HepG2 (cell line): Measurements from ENCODE around the gene IDUA. TPM values are rescaled to one million over a fixed set of nuclear protein-coding genes. Genes with fewer than 3 reads are reported as not detected.

ENCODE experiments used
- ATAC-seq: fragments of 200-7000 bp; cut with Tn5 transposase; 3 replicates; pipeline ENCODE4 v1.9.1; 2020; ENCODE audit warnings: mild to moderate bottlenecking, moderate library complexity
- BruUV-seq: library from RNA; stranded (reverse); fragments of 400-500 nt; replicated peaks from 2 replicates; lab custom pipeline; 2021; lab: Mats Ljungman, UMichigan
- CTCF ChIA-PET: fragments of 300-600 bp; formaldehyde crosslinking; extraction: SDS; loops from one replicate; lab custom pipeline; 2021; ENCODE audit warnings: low total read pairs, inconsistent platforms, low intra/inter-chr PET ratio; lab: Yijun Ruan, JAX
- POLR2A ChIA-PET: fragments of 350-600 bp; sonication (Branson Sonifier 250); formaldehyde crosslinking; loops from one replicate; lab custom pipeline; 2020; ENCODE audit warnings: antibody characterized with exemption, inconsistent platforms; lab: Yijun Ruan, JAX
- DNase-seq: peaks from one replicate; pipeline ENCODE4 v3.0.0-alpha.2; 2015; ENCODE audit warnings: low spot score
- FAIRE-seq: peaks from 3 replicates; lab custom pipeline; 2011; peaks lifted over from hg19 to GRCh38; lab: Jason Lieb, UNC
- H2AFZ ChIP-seq: one replicate; pipeline ENCODE4 v1.6.1; 2011; ENCODE audit warnings: low read length, inconsistent platforms
- H3K27ac ChIP-seq: fragments of 300-600 bp; 3 replicates; pipeline ENCODE4 v1.8.0; 2011; ENCODE audit warnings: mixed run types, mild to moderate bottlenecking, mixed read lengths, low read length, inconsistent platforms; ENCODE audit not compliant: insufficient read depth; ENCODE audit errors: extremely low read length
- H3K27me3 ChIP-seq, 2 experiments: fragments of 200-600 bp in 1 of 2; 2 replicates in 1 of 2; 3 replicates in 1 of 2; pipeline versions ENCODE4 v1.6.0 to v1.8.0; 2011; ENCODE audit warnings: low read length in 2 of 2, mild to moderate bottlenecking in 2 of 2, moderate library complexity in 2 of 2, inconsistent platforms in 1 of 2; ENCODE audit not compliant: insufficient read depth in 2 of 2, control insufficient read depth in 1 of 2
- H3K36me3 ChIP-seq, 2 experiments: fragments of 200-600 bp in 1 of 2; replicated peaks in 1 of 2; 2 replicates in 1 of 2; 3 replicates in 1 of 2; pipeline versions ENCODE4 v1.5.1 to v1.8.0; 2011; ENCODE audit warnings: low read length in 2 of 2, inconsistent platforms in 1 of 2; ENCODE audit not compliant: insufficient read depth in 2 of 2, control insufficient read depth in 1 of 2
- H3K4me1 ChIP-seq: 2 replicates; pipeline ENCODE4 v1.5.1; 2012; ENCODE audit warnings: low read length, inconsistent platforms; ENCODE audit not compliant: insufficient read depth
- H3K4me2 ChIP-seq: 2 replicates; pipeline ENCODE4 v1.6.0; 2011; ENCODE audit warnings: low read depth, low read length, inconsistent platforms
- H3K4me3 ChIP-seq, 3 experiments: fragments of 200-600 bp in 1 of 3; sonication (generic), shearing (Covaris generic) in 1 of 3; replicated peaks in 1 of 3; 2 replicates each; pipeline ENCODE4 v1.5.1; 2011 to 2016; ENCODE audit warnings: low read length in 3 of 3, inconsistent platforms in 2 of 3, low read depth in 2 of 3, mild to moderate bottlenecking in 2 of 3, control low read depth in 1 of 3, mixed read lengths in 1 of 3; ENCODE audit not compliant: insufficient read depth in 1 of 3
- H3K79me2 ChIP-seq: one replicate; pipeline ENCODE4 v1.6.1; 2011; ENCODE audit warnings: low read length, inconsistent platforms; ENCODE audit not compliant: insufficient read depth
- H3K9ac ChIP-seq: 2 replicates; pipeline ENCODE4 v1.6.0; 2011; ENCODE audit warnings: mild to moderate bottlenecking, low read depth, low read length, inconsistent platforms; ENCODE audit not compliant: insufficient read depth
- H3K9me3 ChIP-seq: 2 replicates; pipeline ENCODE4 v1.5.1; 2012; ENCODE audit warnings: mild to moderate bottlenecking, low read length
- H4K20me1 ChIP-seq: 2 replicates; pipeline ENCODE4 v1.6.0; 2011; ENCODE audit warnings: inconsistent platforms, mild to moderate bottlenecking, low read length, moderate library complexity; ENCODE audit not compliant: insufficient read depth
- ADNP ChIP-seq: sonication (generic); formaldehyde crosslinking; IDR thresholded peaks from 2 replicates; pipeline ENCODE4 v1.4.0; 2020; ENCODE audit warnings: missing genetic modification reagents
- CAMTA2 ChIP-seq: sonication (generic); formaldehyde crosslinking; IDR thresholded peaks from 2 replicates; pipeline ENCODE4 v1.4.0; 2020; ENCODE audit warnings: mild to moderate bottlenecking, missing genetic modification reagents, borderline replicate concordance
- HOXA5 ChIP-seq: sonication (generic); formaldehyde crosslinking; IDR thresholded peaks from 2 replicates; pipeline ENCODE4 v1.4.0; 2020; ENCODE audit warnings: missing genetic modification reagents
- KAT7 ChIP-seq: IDR thresholded peaks from 2 replicates; pipeline ENCODE4 v1.6.1; 2018; ENCODE audit warnings: borderline replicate concordance, missing compliant biosample characterization
- PHF5A ChIP-seq: IDR thresholded peaks from one replicate; pipeline ENCODE4 v1.6.1; 2018; ENCODE audit warnings: low read depth, missing genetic modification reagents; ENCODE audit not compliant: unreplicated experiment
- SIX1 ChIP-seq: sonication (generic); formaldehyde crosslinking; IDR thresholded peaks from 2 replicates; pipeline ENCODE4 v1.4.0; 2020; ENCODE audit warnings: missing genetic modification reagents, borderline replicate concordance
- ZNF629 ChIP-seq: sonication (generic); formaldehyde crosslinking; conservative IDR thresholded peaks from 2 replicates; pipeline ENCODE4 v1.5.0; 2020; ENCODE audit warnings: missing genetic modification reagents
- ZNF644 ChIP-seq: IDR thresholded peaks from 2 replicates; pipeline ENCODE4 v1.6.1; 2016; ENCODE audit warnings: low read depth
- ZNF75D ChIP-seq: sonication (generic); formaldehyde crosslinking; IDR thresholded peaks from 2 replicates; pipeline ENCODE4 v1.8.1; 2023; ENCODE audit warnings: missing genetic modification reagents, mild to moderate bottlenecking, borderline replicate concordance
- ZNF781 ChIP-seq: sonication (generic); formaldehyde crosslinking; IDR thresholded peaks from 2 replicates; pipeline ENCODE4 v1.5.1; 2020; ENCODE audit warnings: borderline replicate concordance, mild to moderate bottlenecking, missing genetic modification reagents; ENCODE audit errors: not compliant biosample characterization
- WGBS: methylation state at CpG from one replicate; pipeline ENCODE4 v1.1.6; 2017; ENCODE audit warnings: low lambda C conversion rate; 5-methylcytosine and 5-hydroxymethylcytosine counted together
- in situ Hi-C: cut with HindIII; loops from 2 replicates; pipeline ENCODE4 v1.10.0; 2017; ENCODE audit warnings: low pct_unique_long_range_greater_than_20kb; ENCODE audit not compliant: extremely low pct_ligation_motif_present
- intact Hi-C: fragments of 100-400 bp; cut with micrococcal nuclease; formaldehyde crosslinking; loops from one replicate; pipeline ENCODE4 v1.10.0; 2022; ENCODE audit not compliant: unreplicated experiment
- polyA plus RNA-seq, 8 experiments: library from polyadenylated mRNA; depleted of rRNA in 3 of 8; stranded (reverse) in 7 of 8; unstranded in 1 of 8; fragments of >200 nt; fragmentation: Illumina TruSeq in 4 of 8; extraction: Trizol in 4 of 8; gene quantifications; 2 replicates each; pipeline versions ENCODE4 v1.2.1 to v1.2.3, GENCODE V29; 2011 to 2016; ENCODE audit warnings: low read depth in 4 of 8, missing spikeins in 1 of 8, mixed read lengths in 1 of 8; ENCODE audit not compliant: insufficient read depth in 1 of 8
- total RNA-seq, 5 experiments: library from RNA; depleted of rRNA; stranded (reverse); fragments of >200 nt; fragmentation: Illumina TruSeq; extraction: Trizol; gene quantifications; 2 replicates each; pipeline ENCODE4 v1.2.3, GENCODE V29; 2016; ENCODE audit warnings: low read depth in 1 of 5
- TF ChIP-seq, protein P1 (sequence below): sonication (generic); formaldehyde crosslinking; IDR thresholded peaks from 2 replicates; pipeline ENCODE4 v1.9.0; 2021; ENCODE audit warnings: missing genetic modification reagents, mild to moderate bottlenecking, borderline replicate concordance
- TF ChIP-seq, protein P2 (sequence below): IDR thresholded peaks from 2 replicates; pipeline ENCODE4 v1.6.1; 2018; ENCODE audit warnings: missing genetic modification reagents, mild to moderate bottlenecking, missing compliant biosample characterization
- TF ChIP-seq, protein P3 (sequence below): sonication (generic); formaldehyde crosslinking; IDR thresholded peaks from 2 replicates; pipeline ENCODE4 v1.4.0; 2020; ENCODE audit warnings: mild to moderate bottlenecking, low read depth, missing genetic modification reagents

IDUA gene
- total and polyA plus RNA-seq, 2 of the 13 experiments (the other 11 are each of a cell fraction or from before 2014, with no cell fraction given) = 0.77 to 1.0 TPM

- TF ChIP-seq, protein P1, sequence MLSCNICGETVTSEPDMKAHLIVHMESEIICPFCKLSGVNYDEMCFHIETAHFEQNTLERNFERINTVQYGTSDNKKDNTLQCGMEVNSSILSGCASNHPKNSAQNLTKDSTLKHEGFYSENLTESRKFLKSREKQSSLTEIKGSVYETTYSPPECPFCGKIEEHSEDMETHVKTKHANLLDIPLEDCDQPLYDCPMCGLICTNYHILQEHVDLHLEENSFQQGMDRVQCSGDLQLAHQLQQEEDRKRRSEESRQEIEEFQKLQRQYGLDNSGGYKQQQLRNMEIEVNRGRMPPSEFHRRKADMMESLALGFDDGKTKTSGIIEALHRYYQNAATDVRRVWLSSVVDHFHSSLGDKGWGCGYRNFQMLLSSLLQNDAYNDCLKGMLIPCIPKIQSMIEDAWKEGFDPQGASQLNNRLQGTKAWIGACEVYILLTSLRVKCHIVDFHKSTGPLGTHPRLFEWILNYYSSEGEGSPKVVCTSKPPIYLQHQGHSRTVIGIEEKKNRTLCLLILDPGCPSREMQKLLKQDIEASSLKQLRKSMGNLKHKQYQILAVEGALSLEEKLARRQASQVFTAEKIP (CRISPR knock-in tag) = no peak
Measured at GRCh38 chr4:966266-967112, 20.4 kb upstream of the IDUA start (continued).

DNA sequence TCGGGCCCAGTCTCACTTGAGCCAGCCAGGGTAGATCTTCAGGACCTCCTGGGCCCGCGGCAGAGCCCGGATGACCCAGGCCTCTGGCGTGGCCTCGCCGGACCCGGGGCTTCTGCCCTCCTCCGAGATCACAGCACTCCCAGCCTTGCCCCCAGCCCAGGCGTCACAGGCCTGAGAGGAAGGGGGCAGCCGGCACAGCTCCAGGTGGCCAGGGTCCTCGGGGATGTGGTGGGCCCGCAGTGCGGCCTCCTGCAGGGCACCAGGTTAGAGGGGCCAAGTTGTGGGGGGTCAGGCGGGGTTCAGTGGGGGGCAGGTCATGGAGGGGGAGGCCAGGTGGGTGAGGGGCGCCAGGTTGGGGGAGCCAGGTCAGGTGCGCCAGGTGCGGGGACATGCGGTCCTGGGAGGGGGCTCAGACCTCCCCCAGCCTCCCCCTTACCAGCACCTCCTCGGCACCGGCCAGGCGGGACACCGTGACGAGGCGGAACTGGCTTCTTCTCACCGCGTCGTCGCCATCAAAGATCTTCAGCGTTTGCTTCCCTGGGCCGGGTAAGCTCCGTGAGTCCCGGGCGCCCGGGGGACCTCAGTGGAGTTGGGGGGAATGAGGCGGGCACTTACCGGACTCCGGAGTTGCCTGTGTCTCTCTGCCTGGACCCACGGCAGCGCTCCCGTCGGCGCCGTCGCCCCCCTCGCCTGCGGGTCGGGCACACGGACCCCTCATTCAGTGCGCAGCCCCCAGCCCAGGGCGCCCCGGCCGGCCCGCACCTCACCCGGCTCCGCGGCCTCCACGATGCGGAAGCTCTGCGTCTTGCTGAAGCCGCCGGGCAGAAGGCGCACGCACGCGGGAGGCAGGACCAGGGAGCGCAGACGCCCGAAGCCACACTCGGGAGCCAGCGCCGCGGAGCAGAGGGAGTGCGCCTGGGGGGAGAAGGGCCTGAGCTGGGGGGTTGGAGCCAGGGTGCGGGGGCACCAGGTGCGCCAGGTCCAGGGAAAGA lies 19.4 kb upstream of the IDUA start:
- CTCF ChIA-PET = no interaction called here
- POLR2A ChIA-PET = no interaction called here
- Histone ChIP-seq H3K4me3 (no peak overlapping the region), H3K27ac (no peak overlapping the region), H3K4me1 (peaks cover 10% of the 10 kb centered on the region), H3K36me3 (0 out of 5 replicates have a peak, but pooled peaks cover 0 to 1% of the 10 kb centered on the region in 2 experiments), H3K9me3 (no peaks in the 10 kb centered on the region), H3K9ac (no peak overlapping the region), H2AFZ (no peak overlapping the region), H4K20me1 (peaks cover 3% of the 10 kb centered on the region; the same call in 1 of the 2 replicates), H3K27me3 (no peaks in the 10 kb centered on the region), H3K4me2 (no peak overlapping the region), H3K79me2 (no peaks in the 10 kb centered on the region)
- ATAC-seq = no peak
- 97% methylated on average over 45 of the region's 76 CpGs for WGBS
- FAIRE-seq = no peak
- no peak for DNase-seq
- BruUV-seq = no TSS peak
- in situ Hi-C loops = no loop called here
- intact Hi-C loops = no loop called here
- TF ChIP-seq ZNF644 (no peak), ADNP (CRISPR knock-in tag) (no peak), CAMTA2 (no peak), HOXA5 (CRISPR knock-in tag) (no peak), SIX1 (CRISPR knock-in tag) (no peak), ZNF781 (no peak), KAT7 (no peak), ZNF75D (CRISPR knock-in tag) (no peak), PHF5A (CRISPR knock-in tag) (no peak), ZNF629 (CRISPR knock-in tag) (no peak)
- TF ChIP-seq, protein P2, sequence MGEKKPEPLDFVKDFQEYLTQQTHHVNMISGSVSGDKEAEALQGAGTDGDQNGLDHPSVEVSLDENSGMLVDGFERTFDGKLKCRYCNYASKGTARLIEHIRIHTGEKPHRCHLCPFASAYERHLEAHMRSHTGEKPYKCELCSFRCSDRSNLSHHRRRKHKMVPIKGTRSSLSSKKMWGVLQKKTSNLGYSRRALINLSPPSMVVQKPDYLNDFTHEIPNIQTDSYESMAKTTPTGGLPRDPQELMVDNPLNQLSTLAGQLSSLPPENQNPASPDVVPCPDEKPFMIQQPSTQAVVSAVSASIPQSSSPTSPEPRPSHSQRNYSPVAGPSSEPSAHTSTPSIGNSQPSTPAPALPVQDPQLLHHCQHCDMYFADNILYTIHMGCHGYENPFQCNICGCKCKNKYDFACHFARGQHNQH (CRISPR knock-in tag) = no peak
- TF ChIP-seq, protein P3, sequence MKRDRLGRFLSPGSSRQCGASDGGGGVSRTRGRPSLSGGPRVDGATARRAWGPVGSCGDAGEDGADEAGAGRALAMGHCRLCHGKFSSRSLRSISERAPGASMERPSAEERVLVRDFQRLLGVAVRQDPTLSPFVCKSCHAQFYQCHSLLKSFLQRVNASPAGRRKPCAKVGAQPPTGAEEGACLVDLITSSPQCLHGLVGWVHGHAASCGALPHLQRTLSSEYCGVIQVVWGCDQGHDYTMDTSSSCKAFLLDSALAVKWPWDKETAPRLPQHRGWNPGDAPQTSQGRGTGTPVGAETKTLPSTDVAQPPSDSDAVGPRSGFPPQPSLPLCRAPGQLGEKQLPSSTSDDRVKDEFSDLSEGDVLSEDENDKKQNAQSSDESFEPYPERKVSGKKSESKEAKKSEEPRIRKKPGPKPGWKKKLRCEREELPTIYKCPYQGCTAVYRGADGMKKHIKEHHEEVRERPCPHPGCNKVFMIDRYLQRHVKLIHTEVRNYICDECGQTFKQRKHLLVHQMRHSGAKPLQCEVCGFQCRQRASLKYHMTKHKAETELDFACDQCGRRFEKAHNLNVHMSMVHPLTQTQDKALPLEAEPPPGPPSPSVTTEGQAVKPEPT (CRISPR knock-in tag) = no peak
